Measurements from ENCODE around the gene FRRS1. TPM values are rescaled to one million over a fixed set of nuclear protein-coding genes. Genes with fewer than 3 reads are reported as not detected.
A peak's percentile ranks its signal among the peaks of the same experiment; 100 is the strongest.

The FRRS1 gene
- total and polyA plus RNA-seq, 10 of the 15 experiments (the other 5 are each of a cell fraction or from before 2014, with no cell fraction given) = 0.13 to 18.9 (median 8.0) TPM

GRCh38 chr1:99782920-99783319 lies 16.5 kb upstream of the FRRS1 start (continued):
- no peak for TF ChIP-seq PBX3 (IDR thresholded peaks at IDR 0.05; ENCODE audit: insufficient replicate concordance, low read depth, low read length)
- TF ChIP-seq KAT2A (conservative IDR thresholded peaks at IDR 0.05; ENCODE audit: control insufficient read depth, low read depth, low read length) = no peak
- no peak for TF ChIP-seq ZNF207 (IDR thresholded peaks at IDR 0.05; ENCODE audit: borderline replicate concordance)
- TF ChIP-seq ETV6 (conservative IDR thresholded peaks at IDR 0.05 in 1 of 2, IDR thresholded peaks at IDR 0.05 in 1 of 2; ENCODE audit: borderline replicate concordance in 1 of 2, low read depth in 1 of 2) = no peak
- TF ChIP-seq MEF2A (IDR thresholded peaks at IDR 0.05; ENCODE audit: insufficient read depth, low read depth, low read length) = no peak
- no peak for TF ChIP-seq TCF3 (IDR thresholded peaks at IDR 0.05; ENCODE audit: borderline replicate concordance, insufficient read depth, low read depth, low read length)
- TF ChIP-seq SRF (IDR thresholded peaks at IDR 0.05; ENCODE audit: low read depth in 2 of 2, low read length in 2 of 2) = no peak

GRCh38 chr1:99782397-99782796 lies 16.0 kb upstream of the FRRS1 start:
- ChIA-PET RAD21 (ENCODE audit: unreplicated experiment) (no interaction called here), POLR2A (interaction anchor here (2.8 kb wide), 1 partner anchor 16 kb away, joined by 6 read pairs; the partner anchor contains the start of gene FRRS1), SMC1A (ENCODE audit: uncharacterized antibody, unreplicated experiment) (interaction anchor here (0.9 to 7.4 kb wide), 4 partner anchors 11 to 24 kb away, joined by 3 to 54 read pairs (median 6); partner anchors contain the start of gene FRRS1), CTCF (no interaction called here)
- DNase-seq (ENCODE audit: low read depth, low spot score) (no peak), ATAC-seq (no peak), FAIRE-seq (no peak)
- WGBS (ENCODE audit: insufficient coverage, insufficient replicate concordance, low lambda C conversion rate, missing lambda C conversion rate) = 0% methylated on average over 1 of the region's 1 CpG
- Histone ChIP-seq H3K4me1 (ENCODE audit: control insufficient read depth, insufficient read depth, low read length) (peaks cover 40% of the 10 kb centered on the region), H3K79me2 (ENCODE audit: control insufficient read depth, insufficient read depth, low read length) (no peaks in the 10 kb centered on the region), H3K4me3 (no peak overlapping the region), H3K27ac (ENCODE audit: control insufficient read depth, insufficient read depth) (no peak overlapping the region), H3K27me3 (replicated peaks in 1 of 2; ENCODE audit: control insufficient read depth in 2 of 2, insufficient read depth in 2 of 2, low read length in 1 of 2) (no peaks in the 10 kb centered on the region), H3K9ac (ENCODE audit: control insufficient read depth, insufficient read depth, low read length) (no peak overlapping the region), H4K20me1 (ENCODE audit: control insufficient read depth, insufficient read depth) (no peaks in the 10 kb centered on the region), H3K4me2 (ENCODE audit: control insufficient read depth, insufficient read depth) (0 out of 2 replicates have a peak overlapping the region, but pooled peaks have one; percentile 5), H3K36me3 (ENCODE audit: control insufficient read depth in 2 of 2, insufficient read depth in 2 of 2, low read length in 1 of 2) (no peaks in the 10 kb centered on the region), H2AFZ (ENCODE audit: control insufficient read depth, low read depth, low read length) (no peak overlapping the region), H3K9me3 (replicated peaks; ENCODE audit: control insufficient read depth, insufficient read depth, low read length) (no peaks in the 10 kb centered on the region)
- in situ Hi-C loops (cut with MboI) = no loop called here
- no TSS peak for BruUV-seq (replicated peaks)
- intact Hi-C loops (cut with micrococcal nuclease; ENCODE audit: unreplicated experiment) = no loop called here
- TF ChIP-seq CREB1 (IDR thresholded peaks at IDR 0.05; ENCODE audit: low read depth) = 0 out of 2 replicates have a peak, but pooled peaks have one; percentile 27
- no peak for TF ChIP-seq CBFB (IDR thresholded peaks at IDR 0.05; ENCODE audit: low read depth)
- no peak for TF ChIP-seq MTA3 (IDR thresholded peaks at IDR 0.05; ENCODE audit: borderline replicate concordance, low read length)
- TF ChIP-seq IRF5 (IDR thresholded peaks at IDR 0.05; ENCODE audit: borderline replicate concordance) = no peak
- TF ChIP-seq NFYB (IDR thresholded peaks at IDR 0.05; ENCODE audit: insufficient read depth, low read depth, low read length) = peak; percentile 57; the same call in 1 of the 2 replicates
- TF ChIP-seq POLR2A (IDR thresholded peaks at IDR 0.05; ENCODE audit: low read depth, low read length) = no peak
- TF ChIP-seq RUNX3 (IDR thresholded peaks at IDR 0.05; ENCODE audit: low read length) = peak; percentile 29; the same call in 1 of the 2 replicates
- no peak for TF ChIP-seq RCOR1 (conservative IDR thresholded peaks at IDR 0.05; ENCODE audit: low read depth, low read length)
- TF ChIP-seq RAD51 (IDR thresholded peaks at IDR 0.05) = no peak
- no peak for TF ChIP-seq STAT3 (IDR thresholded peaks at IDR 0.05; ENCODE audit: low read depth, low read length)
- no peak for TF ChIP-seq MTA2 (IDR thresholded peaks at IDR 0.05; ENCODE audit: low read depth)
- TF ChIP-seq NR2F1 (conservative IDR thresholded peaks at IDR 0.05) = no peak
- no peak for TF ChIP-seq CEBPB (IDR thresholded peaks at IDR 0.05; ENCODE audit: borderline replicate concordance in 1 of 2, low read depth in 2 of 2, low read length in 2 of 2)
- peak; percentile 28; the same call in 1 of the 2 replicates for TF ChIP-seq CREM (IDR thresholded peaks at IDR 0.05; ENCODE audit: low read depth)
- no peak for TF ChIP-seq NFYA (IDR thresholded peaks at IDR 0.05; ENCODE audit: borderline replicate concordance, low read depth, low read length)
- TF ChIP-seq GATAD2B (conservative IDR thresholded peaks at IDR 0.05; ENCODE audit: low read depth) = no peak
